HG02870 (cell line): ENCODE measurements around the gene PCNX2.

Experiments used
- ATAC-seq: cut with Tn5 transposase; IDR thresholded peaks from one replicate; pipeline ENCODE4 v1.9.1; 2021; ENCODE audit warnings: mild to moderate bottlenecking, moderate library complexity; ENCODE audit not compliant: unreplicated experiment

PCNX2 gene

DNA sequence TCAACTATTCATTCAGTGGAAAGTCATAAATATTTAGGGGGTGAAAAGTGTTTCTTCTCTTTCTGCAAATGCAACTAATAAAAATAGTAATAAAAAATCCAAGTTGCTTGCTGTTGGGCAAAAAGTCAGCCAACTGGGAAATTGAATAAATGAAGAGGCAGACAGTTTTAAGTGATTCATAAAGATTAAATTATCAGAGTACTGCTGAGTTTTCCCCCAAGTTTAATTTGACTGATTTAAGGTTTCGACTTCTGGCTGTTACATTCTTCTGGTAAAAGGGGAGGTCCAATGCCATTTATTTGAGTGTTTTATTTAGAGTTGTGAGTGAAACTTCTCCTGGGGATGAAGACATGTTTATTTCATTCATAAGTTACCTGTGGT, 219.6 kb downstream of the PCNX2 start:
- ATAC-seq = no peak

DNA sequence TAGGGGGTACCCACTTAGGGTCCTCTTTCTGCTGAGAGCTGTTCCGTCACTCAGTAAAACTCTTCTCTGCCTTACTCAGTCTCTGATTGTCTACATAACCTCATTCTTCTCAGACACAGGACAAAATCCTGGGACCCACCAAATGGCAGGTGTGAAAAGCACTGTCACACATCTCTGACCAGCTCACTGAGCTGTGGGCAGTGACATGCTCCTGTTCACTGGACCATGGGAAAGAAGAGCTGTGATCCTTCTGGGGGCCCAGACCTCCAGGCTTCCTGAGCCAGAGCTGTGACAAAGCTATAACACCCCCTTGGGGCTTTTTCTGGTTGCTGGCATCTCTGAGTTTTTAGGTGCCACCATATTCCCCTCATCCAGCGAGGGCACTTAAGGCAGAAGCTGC, 229.4 kb downstream of the PCNX2 start:
- ATAC-seq = no peak

DNA sequence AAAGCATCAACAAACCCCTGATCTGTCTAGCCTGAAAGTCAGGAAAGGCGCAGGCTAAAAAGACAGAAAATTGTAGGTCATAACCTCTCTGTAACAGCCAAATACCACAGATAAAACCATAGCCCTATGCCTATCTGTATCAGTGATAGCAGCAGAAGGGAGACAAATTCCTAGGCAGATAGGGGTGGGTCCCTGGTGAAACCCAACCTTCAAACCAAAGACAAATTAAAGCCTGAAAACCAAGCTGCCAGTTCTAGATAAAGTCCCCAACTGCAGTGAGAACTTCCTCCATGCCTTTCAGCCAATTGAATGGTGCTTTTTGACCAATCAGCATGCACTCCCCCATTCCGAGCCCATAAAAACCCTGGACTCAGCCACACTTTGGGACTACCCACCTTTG, 229.8 kb downstream of the PCNX2 start:
- ATAC-seq = no peak

DNA sequence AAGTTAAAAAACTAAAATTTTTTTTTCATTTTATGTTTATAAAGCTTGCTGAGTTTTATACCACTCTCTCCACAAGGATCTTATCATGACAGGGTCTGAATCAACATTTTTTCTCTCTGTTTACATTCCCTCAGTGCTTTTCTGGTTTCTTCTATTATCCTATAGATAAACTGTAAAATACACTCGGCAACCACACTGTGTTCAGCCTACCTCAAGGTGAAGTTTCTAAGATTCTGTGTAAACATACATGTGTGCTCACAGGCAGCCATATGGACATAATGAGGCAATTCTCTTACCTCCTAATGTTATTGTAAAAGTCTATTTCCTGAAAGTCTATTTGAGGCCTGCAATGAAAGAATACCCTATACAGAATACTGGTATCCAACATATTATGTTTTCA, 230.5 kb downstream of the PCNX2 start:
- no peak for ATAC-seq

- no peak for ATAC-seq
These were observed 232.1 kb downstream of the PCNX2 start for GRCh38 chr1:233063462-233063861.

DNA sequence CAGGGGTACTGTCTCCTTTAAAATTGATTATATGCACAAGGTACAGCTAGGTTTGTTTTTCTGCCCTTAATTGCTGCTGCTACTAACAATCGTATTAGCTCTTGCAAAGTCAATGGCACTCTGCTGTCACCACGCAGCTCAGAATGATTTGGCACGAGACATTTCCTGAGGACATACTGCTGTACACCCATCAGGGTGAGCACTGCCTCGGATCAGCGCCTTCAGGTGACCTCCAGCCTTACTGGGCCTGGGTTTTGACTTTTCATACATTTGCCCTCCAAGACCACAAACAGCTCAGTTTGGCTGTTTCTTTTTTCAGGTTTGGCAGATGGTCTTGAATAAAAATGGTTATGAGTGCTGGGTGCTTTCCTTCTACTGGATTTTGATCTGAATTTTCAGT, 234.3 kb downstream of the PCNX2 start:
- no peak for ATAC-seq

DNA sequence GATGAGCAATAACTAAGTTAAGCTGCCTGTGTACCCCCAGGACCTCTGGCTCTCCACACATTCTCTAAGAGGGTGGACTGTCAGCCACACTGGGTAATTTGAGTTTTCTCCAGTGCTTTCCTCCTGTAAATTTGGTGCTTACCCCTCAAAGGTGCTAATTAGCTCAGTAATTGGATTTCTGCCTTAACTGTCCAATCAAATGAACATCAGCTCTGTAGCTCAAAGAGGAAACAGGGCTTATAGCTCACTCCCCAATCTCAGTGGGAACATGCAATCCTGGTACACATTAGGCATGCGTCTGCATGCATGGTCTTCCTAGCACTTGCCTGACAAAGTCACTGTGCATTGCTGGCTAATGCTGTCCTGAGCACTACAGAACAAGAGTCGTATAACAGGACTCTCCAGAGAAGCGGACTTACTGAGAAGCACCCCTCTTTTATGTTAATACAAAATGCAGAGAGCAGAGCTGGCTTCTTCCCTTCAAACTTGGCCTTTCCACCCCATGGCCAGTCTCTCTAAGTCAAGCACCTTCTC, 235.0 kb downstream of the PCNX2 start:
- no peak for ATAC-seq

GRCh38 chr1:233057836-233058235, 237.7 kb downstream of the PCNX2 start:
- no peak for ATAC-seq

- ATAC-seq = no peak
These were observed 239.5 kb downstream of the PCNX2 start for GRCh38 chr1:233055879-233056641.

- ATAC-seq = no peak
These were observed 249.9 kb downstream of the PCNX2 start for GRCh38 chr1:233045588-233045987.

DNA sequence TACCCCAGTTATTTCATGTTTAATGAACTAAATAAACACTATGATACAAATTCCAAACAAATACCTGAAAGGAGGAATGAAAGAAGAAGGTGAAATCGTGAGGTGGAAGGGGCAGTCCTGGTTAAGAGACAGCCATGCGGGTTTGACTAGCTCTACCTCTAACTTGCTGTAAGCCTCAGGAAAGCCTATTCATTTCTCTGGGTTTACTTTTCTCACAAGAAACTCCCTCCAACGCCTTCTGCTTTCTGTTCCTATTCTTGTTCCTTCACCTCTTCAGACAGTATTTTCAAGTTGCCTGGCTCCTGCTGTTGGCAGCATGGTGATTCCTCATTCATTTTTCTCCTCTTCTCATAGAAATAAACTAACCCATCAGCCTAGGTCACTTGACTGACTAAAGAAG, 252.7 kb downstream of the PCNX2 start:
- ATAC-seq = no peak

- no peak for ATAC-seq
These were observed 255.0 kb downstream of the PCNX2 start for GRCh38 chr1:233040494-233040893.

GRCh38 chr1:233038581-233038980, 256.9 kb downstream of the PCNX2 start:
- no peak for ATAC-seq

GRCh38 chr1:233037843-233038242, 257.7 kb downstream of the PCNX2 start:
- ATAC-seq = no peak

DNA sequence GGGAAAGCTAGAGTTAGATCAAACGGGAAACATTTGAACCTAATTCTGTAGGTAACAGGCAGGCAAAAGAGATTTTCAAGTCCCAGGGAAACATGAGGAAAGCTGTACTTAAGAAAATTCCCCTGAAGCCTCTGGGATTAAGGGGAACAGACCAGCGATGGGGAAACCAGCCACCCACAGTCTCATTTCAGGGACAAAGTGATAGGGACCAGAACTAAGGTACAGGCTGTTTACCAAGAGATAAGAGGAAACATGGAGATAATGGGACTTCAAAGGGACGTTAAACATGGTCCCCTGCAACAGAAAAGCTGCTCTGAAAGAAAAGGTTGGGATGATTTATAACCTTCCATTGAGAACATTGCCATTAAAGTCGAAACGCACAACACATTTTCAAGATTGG, 260.7 kb downstream of the PCNX2 start:
- ATAC-seq = no peak

DNA sequence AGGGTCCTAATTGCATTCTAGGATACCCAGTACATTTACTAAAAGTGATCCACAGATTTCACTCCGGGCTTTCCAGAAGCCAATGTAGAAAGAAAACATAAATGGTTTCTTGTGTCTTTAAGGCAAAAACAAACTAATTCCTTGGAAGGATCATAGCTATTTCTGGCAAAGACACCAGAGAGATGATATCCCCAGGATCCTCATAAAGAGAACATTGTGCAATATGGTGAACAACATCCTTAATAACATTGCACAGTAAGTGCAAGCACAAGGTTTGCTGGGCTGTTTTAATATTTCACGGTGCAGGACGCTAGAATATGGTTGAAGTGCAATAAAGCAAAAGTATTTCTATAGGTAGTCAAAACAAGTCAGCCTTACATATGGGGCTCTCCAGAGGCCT, 262.2 kb downstream of the PCNX2 start:
- no peak for ATAC-seq

GRCh38 chr1:233032916-233033315, 262.6 kb downstream of the PCNX2 start:
- no peak for ATAC-seq

- no peak for ATAC-seq
These were observed 264.0 kb downstream of the PCNX2 start for GRCh38 chr1:233031521-233031920.

DNA sequence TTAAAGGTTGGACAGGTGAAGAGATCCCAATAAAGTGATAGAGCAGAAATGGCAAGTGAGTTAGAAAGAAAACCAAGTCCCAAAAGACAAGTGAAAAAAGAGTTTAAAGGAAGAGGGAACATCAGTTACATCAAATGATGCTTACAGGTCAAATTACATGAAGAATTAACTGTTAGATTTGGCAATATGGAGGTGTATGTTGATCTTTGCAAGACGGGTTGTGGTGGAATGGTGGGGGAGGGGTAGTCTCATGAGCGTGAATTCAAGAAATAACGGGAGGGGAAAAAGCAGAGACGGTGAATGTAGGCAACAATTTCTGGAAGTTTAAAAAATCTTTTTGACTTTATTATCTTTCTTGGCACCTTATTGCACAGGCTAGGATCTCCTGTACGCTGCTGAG, 268.5 kb downstream of the PCNX2 start:
- ATAC-seq = no peak

DNA sequence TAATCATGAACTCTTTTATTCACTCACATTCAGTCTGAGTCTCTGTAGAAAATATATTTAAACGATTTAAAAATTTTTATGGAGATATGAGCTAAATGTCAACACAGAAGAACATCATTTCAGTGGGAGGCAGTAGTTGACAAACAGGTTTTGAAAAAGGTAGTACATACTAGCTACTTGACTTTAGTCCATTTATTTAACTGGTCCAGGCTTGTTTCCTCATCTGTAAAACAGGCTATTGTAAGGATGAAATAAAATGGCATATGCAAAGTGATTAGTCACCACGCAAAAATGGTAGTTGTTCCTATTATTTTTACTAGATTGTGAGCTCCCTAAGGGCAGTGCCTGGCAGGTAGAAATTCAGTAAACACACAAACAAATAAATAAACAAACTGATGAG, 270.0 kb downstream of the PCNX2 start:
- ATAC-seq = no peak

GRCh38 chr1:233025157-233025556, 270.4 kb downstream of the PCNX2 start:
- no peak for ATAC-seq

- ATAC-seq = no peak
These were observed 271.3 kb downstream of the PCNX2 start for GRCh38 chr1:233024199-233024598.

DNA sequence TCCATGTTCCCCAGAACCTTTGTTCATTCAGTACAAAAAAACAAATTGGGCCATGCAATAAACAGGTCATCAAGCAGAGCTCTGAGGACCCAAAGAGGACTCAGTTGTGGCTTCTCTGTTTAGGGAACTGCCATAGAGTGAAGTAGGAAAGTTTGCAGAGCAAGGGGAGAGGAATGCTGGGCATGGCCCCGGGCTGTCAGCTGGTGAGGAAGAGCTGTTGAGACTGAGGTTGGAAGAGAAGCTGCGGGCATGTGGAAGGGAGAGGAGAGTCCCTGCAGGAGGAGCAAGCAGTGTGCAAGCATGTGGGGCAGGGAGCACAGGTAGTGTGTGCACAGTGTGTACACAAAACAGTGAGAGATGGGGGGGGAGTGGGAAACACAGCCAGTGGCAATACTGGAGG, 273.3 kb downstream of the PCNX2 start:
- no peak for ATAC-seq
